GM19025 (cell line): ENCODE measurements around the gene LRRK1.
A peak's percentile ranks its signal among the peaks of the same experiment; 100 is the strongest.

ENCODE experiments used
- ATAC-seq: cut with Tn5 transposase; IDR thresholded peaks from one replicate; pipeline ENCODE4 v1.9.1; 2021; ENCODE audit warnings: mild to moderate bottlenecking, low read depth, moderate library complexity; ENCODE audit not compliant: unreplicated experiment

Gene LRRK1

GRCh38 chr15:100966997-100967396 lies 47.8 kb downstream of the LRRK1 start:
- ATAC-seq: peak; percentile 89

GRCh38 chr15:100968050-100968966 lies 49.2 kb downstream of the LRRK1 start:
- ATAC-seq: peak; percentile 48

DNA sequence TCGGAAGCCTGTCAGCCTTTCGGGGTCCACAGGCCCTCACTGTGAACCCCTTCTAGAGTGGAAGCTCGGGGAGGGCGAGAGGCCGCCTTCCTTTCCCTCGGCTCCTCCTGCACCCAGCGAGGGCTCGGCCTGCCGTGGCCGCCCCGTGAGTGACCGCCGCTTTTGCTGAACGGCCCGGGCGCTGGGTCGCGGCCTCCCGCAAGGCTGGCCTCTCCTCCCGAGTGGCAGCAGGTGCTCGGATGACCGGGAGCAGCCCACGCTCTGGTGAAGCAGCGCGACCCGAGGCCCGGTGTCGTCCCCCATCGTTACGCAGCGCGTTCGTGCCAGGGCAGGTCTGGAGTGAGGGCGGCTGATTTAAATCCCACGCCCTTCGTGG lies 53.8 kb downstream of the LRRK1 start:
- no peak for ATAC-seq

DNA sequence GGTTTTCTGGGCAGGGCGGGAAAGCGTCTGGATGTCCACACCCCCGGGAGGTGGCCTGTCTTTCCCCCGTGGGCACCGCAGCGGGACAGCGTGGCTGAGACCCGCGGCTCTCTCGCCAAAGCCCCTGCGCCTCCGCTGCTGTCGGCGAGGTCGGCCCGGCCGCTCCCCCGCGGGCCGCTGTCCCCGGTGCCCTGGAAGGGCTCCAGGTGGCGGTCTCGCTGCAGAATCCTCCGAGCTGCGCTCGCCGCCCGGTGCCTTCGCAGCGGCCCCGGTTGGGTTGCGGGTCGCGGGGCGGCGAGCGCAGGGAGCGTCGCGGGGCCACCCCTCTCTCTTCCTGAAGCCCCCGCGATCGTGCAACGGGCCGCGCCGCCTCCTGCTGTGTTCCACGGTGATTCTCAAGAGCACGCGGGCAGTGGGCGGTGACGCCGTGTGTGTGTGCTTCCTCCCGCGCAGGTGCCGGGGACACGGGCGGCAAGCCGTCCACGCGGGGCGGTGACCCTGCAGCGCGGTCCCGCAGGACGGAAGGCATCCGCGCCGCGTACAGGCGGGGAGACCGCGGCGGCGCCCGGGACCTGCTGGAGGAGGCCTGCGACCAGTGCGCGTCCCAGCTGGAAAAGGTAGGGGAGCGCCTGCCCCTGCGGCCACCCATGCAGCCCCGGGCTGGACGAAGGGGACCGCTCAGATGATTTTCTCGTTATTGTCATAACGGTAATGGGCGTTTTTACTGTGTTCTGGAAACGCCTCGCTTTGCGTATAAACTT lies 54.4 kb downstream of the LRRK1 start:
- no peak for ATAC-seq

GRCh38 chr15:100975043-100975442 lies 55.9 kb downstream of the LRRK1 start:
- no peak for ATAC-seq

GRCh38 chr15:100980410-100981046 lies 61.4 kb downstream of the LRRK1 start:
- no peak for ATAC-seq

DNA sequence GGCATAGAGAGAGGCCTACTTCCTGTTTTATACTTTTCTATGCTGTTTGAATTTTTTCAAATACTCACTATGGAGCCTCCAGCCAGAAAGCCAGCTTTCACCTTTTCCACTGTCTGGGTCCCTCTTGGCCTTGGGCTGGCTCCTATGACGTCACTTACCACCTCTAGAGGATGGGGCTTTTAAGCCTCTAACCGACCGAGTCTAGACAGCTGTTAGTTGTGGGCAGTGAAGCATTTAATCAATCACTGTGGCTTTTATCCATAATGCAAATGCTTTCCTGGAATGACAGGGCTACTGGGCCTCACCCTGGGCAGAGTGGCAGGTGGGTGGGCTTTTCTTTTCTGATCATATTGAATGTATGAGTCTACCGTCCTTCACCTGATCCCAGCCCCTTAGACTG lies 61.9 kb downstream of the LRRK1 start:
- ATAC-seq: no peak

DNA sequence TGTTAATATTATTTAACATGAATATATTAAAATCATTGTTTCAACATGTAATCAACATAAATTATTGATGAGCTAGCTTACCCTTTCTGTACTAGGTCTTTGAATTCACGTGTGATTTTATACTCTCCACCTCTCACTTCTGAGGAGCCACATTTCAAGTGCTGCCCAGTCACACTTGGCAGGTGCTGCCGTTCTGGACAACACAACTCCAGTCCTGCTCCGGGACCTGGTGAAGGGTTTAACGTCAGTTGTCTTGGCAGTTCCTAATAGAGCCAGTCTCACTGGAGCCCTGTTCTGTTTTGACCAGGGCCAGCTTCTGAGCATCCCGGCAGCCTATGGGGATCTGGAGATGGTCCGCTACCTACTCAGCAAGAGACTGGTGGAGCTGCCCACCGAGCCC lies 64.1 kb downstream of the LRRK1 start:
- no peak for ATAC-seq

DNA sequence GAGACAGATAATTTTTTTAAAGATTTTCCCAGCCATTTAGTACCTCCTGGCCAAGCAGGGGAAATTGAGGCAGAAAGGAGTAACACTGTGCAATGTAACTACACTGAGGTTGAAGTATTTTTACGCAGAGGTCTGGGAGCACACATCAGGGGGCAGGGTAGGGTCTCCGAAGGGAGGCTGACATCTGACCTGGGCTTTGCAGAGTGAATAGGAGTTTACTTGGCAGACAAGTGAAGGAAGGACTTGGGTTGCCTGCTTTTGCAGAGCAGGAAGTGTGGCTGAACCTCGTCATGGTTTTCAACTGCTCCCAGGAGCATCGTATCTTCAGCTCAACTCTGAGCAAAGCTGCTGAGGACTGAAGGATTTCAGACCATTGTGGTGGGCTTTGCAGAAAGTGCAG lies 66.2 kb downstream of the LRRK1 start:
- no peak for ATAC-seq

GRCh38 chr15:100986158-100986896 lies 67.2 kb downstream of the LRRK1 start:
- ATAC-seq: no peak

DNA sequence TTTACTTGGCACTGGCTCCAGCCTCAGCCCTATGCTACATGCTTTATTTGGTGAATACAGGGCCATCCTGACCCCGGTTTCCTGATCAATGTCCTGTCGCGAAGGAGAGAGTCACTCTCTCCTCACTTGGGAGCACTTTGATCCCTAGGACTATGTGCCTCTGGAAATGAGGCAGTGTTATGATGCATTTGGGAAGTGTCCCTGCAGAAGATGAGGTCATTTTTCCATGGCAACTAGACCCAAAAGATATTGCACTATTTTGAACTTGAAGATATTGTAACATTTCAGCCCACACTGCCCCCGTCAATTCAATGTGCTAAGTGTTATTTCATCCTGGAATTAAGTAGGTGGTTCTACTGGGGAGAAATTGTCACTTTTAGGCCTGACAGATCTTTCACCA lies 68.0 kb downstream of the LRRK1 start:
- ATAC-seq: no peak

GRCh38 chr15:100988297-100988696 lies 69.1 kb downstream of the LRRK1 start:
- ATAC-seq: no peak

- ATAC-seq: no peak
Observed at GRCh38 chr15:100988857-100989256, 69.7 kb downstream of the LRRK1 start.

GRCh38 chr15:100994597-100995446 lies 75.7 kb downstream of the LRRK1 start:
- ATAC-seq: no peak

GRCh38 chr15:100995471-100996430 lies 76.6 kb downstream of the LRRK1 start:
- no peak for ATAC-seq

GRCh38 chr15:100997442-100997841 lies 78.3 kb downstream of the LRRK1 start:
- ATAC-seq: no peak

DNA sequence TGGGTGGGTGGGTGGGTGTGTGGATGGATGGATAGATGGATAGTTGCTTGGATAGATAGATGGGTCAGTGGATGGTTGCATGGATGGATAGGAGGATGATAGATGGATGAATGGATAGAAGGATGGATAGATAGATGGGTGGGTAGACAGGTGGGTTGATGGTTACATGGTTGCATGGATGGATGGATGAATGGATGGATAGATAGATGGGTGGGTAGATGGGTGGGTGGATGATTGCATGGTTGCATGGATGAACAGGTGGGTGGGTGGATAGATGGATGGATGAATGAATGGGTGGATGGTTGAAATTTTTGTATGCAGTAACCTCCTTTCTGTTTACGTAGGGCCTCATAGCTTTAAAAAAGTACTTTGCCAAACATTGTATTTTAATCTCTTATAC lies 79.5 kb downstream of the LRRK1 start:
- no peak for ATAC-seq

- ATAC-seq: no peak
Observed at GRCh38 chr15:100999369-100999768, 80.2 kb downstream of the LRRK1 start.

DNA sequence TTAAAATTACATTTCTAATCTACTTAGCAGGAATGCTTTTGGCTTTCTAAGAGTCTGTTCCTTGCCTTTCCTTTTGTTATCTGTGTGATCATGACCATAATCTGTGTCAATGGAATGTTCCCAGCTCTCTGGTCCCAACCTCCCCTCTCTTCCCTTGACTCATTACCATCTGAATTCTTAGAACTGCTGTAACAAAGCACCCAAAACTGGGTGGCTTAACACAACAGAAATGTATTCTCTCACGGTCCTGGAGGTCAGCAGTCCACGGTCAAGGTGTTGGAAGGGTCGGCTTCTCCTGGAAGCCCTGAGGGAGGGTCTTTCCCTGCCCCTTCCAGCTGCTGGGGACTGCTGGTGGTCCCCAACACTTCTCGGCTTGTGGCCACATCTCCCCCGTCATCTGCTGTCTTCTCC lies 81.1 kb downstream of the LRRK1 start:
- no peak for ATAC-seq
